Ovary (tissue), 9 donors: Measurements from ENCODE around the gene ZMYM2. TPM values are rescaled to one million over a fixed set of nuclear protein-coding genes. Genes with fewer than 3 reads are reported as not detected.

Source experiments
- DNase-seq, 5 donors: peaks; one replicate each; pipeline ENCODE4 v3.0.0-alpha.2; 2019 to 2020
- H3K27ac ChIP-seq, 2 donors: fragments of 200-600 bp; one replicate each; pipeline versions ENCODE4 v1.5.1 to v1.8.0; 2019 to 2022
- H3K27me3 ChIP-seq: fragments of 200-600 bp; one replicate; pipeline ENCODE4 v1.8.0; 2022
- H3K36me3 ChIP-seq: fragments of 200-600 bp; sonication (generic); one replicate; pipeline ENCODE4 v1.5.1; 2019
- H3K4me1 ChIP-seq: one replicate; pipeline ENCODE4 v1.8.1; 2013; ENCODE audit warnings: mild to moderate bottlenecking, moderate library complexity; ENCODE audit not compliant: insufficient read depth
- H3K4me3 ChIP-seq: fragments of 200-600 bp; sonication (generic); one replicate; pipeline ENCODE4 v1.5.1; 2017
- H3K9me3 ChIP-seq, 2 donors: fragments of 200-600 bp in 1 of 2; sonication (generic) in 1 of 2; one replicate each; pipeline versions ENCODE4 v1.5.1 to v1.8.1; 2013 to 2019; ENCODE audit warnings: mild to moderate bottlenecking in 1 of 2, moderate library complexity in 1 of 2
- EP300 ChIP-seq: sonication (generic); formaldehyde crosslinking; IDR thresholded peaks from one replicate; pipeline ENCODE4 v1.6.1; 2017; ENCODE audit warnings: antibody characterized with exemption
- POLR2A ChIP-seq: fragments of 450-650 bp; IDR thresholded peaks from one replicate; pipeline ENCODE4 v1.6.1; 2017; ENCODE audit warnings: antibody characterized with exemption, mild to moderate bottlenecking, moderate library complexity
- WGBS, 3 donors: extraction: QIAGEN DNeasy Blood & Tissue Kit in 1 of 3; methylation state at CpG; one replicate each; pipeline versions ENCODE4 v1.1.5 to v1.1.7; 2013 to 2017; 5-methylcytosine and 5-hydroxymethylcytosine counted together
- intact Hi-C, 4 donors: fragments of 100-400 bp; cut with DNase I; formaldehyde crosslinking; loops; one replicate each; pipeline versions ENCODE4 v1.11.0 to v1.15.1; 2022 to 2023
- polyA plus RNA-seq, 2 donors: library from polyadenylated mRNA; stranded (reverse); fragments of 200-250 nt in 1 of 2; fragments of 350-450 nt in 1 of 2; fragmentation: Illumina TruSeq in 1 of 2; extraction: RNeasy Lipid Tissue Mini Kit (QIAGEN cat#74804) in 1 of 2; gene quantifications; one replicate each; pipeline ENCODE4 v1.2.3, GENCODE V29; 2013 to 2014
- total RNA-seq, 7 donors: library from RNA; depleted of rRNA in 2 of 7; stranded (reverse); fragments of >200 nt in 2 of 7; fragmentation: NEBNext Ultra II Directional in 3 of 7; extraction: Animal tissue kit (Norgen Biotek cat#: 25700) in 3 of 7; gene quantifications; one replicate each; pipeline versions ENCODE4 v1.1.0 to v1.2.4, GENCODE V29; 2016 to 2023
- TF ChIP-seq, protein P1 (sequence below), 3 donors: fragments of 450-650 bp in 2 of 3; fragments of 200-600 bp in 1 of 3; IDR thresholded peaks; one replicate each; pipeline versions ENCODE4 v1.5.1 to v1.8.0; 2016 to 2022; ENCODE audit warnings: antibody characterized with exemption in 3 of 3, mild to moderate bottlenecking in 1 of 3
- donor health status: DM: no; HTN: no; CAD: no; lungs with moderate emphysema.
- donor health status: DM: no; HTN: no; CAD: no.
- donor health status: Bipolar disorder and iron deficiency.
- donor health status: DM: yes; HTN: yes; CAD: no.
- donor health status: DM: no; HTN: no; CAD: no.
- donor health status: DM: yes; HTN: yes; CAD: no.

The ZMYM2 gene
- total and polyA plus RNA-seq, 9 donors = 17.2 to 97.6 (median 69.6) TPM

DNA sequence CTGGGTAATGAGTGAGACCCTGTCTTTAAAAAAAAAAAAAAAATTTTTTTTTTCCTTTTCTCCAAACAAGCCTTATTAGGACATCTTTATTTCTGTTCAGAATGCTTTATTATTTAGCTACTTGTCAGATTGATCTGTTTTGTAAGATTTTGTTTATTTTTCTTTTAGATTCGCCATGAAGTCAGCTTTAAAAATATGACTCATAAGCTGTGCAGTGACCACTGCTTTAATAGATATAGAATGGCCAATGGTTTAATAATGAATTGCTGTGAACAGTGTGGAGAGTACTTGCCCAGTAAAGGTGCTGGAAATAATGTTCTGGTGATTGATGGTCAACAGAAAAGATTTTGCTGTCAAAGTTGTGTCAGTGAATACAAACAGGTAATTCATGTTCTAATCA is 47.7 kb downstream of the ZMYM2 start:
- TF ChIP-seq, protein P1, sequence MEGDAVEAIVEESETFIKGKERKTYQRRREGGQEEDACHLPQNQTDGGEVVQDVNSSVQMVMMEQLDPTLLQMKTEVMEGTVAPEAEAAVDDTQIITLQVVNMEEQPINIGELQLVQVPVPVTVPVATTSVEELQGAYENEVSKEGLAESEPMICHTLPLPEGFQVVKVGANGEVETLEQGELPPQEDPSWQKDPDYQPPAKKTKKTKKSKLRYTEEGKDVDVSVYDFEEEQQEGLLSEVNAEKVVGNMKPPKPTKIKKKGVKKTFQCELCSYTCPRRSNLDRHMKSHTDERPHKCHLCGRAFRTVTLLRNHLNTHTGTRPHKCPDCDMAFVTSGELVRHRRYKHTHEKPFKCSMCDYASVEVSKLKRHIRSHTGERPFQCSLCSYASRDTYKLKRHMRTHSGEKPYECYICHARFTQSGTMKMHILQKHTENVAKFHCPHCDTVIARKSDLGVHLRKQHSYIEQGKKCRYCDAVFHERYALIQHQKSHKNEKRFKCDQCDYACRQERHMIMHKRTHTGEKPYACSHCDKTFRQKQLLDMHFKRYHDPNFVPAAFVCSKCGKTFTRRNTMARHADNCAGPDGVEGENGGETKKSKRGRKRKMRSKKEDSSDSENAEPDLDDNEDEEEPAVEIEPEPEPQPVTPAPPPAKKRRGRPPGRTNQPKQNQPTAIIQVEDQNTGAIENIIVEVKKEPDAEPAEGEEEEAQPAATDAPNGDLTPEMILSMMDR (IDR thresholded peaks at IDR 0.05) = no peak
- TF ChIP-seq EP300 (no peak), POLR2A (no peak)
- no peak overlapping the region for H3K27ac ChIP-seq
- WGBS, 3 donors = 68 to 94% (median 92%) methylated on average over 1 of the region's 1 CpG
- no peak for DNase-seq
- H3K36me3 ChIP-seq = no peaks in the 10 kb centered on the region
- H3K4me1 ChIP-seq = no peaks in the 10 kb centered on the region
- H3K4me3 ChIP-seq = no peak overlapping the region
- no peaks in the 10 kb centered on the region for H3K27me3 ChIP-seq
- intact Hi-C loops = no loop called here
- peaks cover 0 to 3% of the 10 kb centered on the region in 2 donors for H3K9me3 ChIP-seq

DNA sequence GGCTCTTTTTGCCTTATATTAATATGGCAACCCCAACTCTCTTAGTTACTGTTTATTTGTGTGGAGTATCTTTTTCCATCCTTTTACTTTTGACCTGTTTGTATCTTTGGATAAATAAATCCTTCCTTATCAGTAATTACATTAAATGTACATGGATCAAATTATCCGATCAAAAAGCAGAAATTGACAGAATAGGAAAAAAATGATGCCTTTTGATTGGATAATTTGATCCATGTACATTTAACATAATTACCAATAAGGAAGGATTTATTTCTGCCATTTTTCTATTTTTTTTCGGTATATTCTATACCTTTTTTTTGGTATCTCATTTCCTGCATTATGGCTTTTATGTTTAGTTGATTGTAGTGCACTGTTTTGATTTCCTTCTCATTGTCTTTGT is 57.2 kb downstream of the ZMYM2 start:
- Histone ChIP-seq H3K4me3 (no peak overlapping the region), H3K27me3 (no peaks in the 10 kb centered on the region), H3K36me3 (no peaks in the 10 kb centered on the region), H3K4me1 (no peaks in the 10 kb centered on the region), H3K9me3 (peaks cover 0 to 2% of the 10 kb centered on the region in 2 donors), H3K27ac (no peak overlapping the region)
- no peak for DNase-seq
- intact Hi-C loops = no loop called here
- TF ChIP-seq POLR2A = no peak
- TF ChIP-seq, protein P1 (IDR thresholded peaks at IDR 0.05) = no peak
- no peak for TF ChIP-seq EP300
- WGBS, 3 donors = 96 to 100% (median 99%) methylated on average over 2 of the region's 2 CpGs

DNA sequence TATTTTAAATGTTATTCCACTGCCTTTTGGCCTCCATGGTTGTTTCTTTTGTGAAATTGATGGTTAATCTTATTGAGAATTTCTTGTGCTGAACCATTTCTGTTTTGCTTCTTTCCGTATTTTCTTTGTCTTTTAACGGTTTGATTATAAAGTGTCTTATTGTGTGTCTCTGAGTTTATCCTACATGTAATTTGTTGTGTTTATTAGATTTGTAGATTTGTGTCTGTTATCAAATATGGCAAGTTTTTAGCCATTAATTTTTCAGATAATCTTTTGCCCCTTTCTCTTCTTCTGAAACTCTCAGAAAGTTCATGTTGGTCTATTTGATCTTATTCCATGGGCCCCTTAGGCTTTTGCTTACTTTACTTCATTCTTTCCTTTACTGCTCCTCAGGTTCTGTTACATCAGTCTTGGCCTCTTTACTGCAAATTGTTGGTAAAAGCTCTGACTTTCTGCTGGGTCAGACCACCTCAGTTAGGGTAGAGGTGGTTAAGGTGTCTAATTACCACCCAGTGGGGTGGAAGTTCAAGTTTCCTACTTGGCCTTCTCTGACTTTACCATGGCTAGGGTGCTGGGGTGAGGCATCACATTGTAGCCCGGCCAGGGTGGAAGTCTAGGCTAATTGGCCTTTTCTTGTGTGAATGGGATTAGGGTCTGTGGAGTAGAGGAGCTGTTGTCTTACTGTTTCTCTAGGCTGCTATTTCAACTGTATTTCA is 58.3 kb downstream of the ZMYM2 start:
- TF ChIP-seq, protein P1 (IDR thresholded peaks at IDR 0.05) = no peak
- TF ChIP-seq EP300 = no peak
- intact Hi-C loops = no loop called here
- 96 to 98% (median 97%) methylated on average over 3 of the region's 3 CpGs for WGBS, 3 donors
- H3K36me3 ChIP-seq = no peaks in the 10 kb centered on the region
- DNase-seq = no peak
- no peak overlapping the region for H3K4me3 ChIP-seq
- no peaks in the 10 kb centered on the region for H3K4me1 ChIP-seq
- no peaks in the 10 kb centered on the region for H3K27me3 ChIP-seq
- H3K9me3 ChIP-seq = peaks cover 0 to 2% of the 10 kb centered on the region in 2 donors
- H3K27ac ChIP-seq = no peak overlapping the region

DNA sequence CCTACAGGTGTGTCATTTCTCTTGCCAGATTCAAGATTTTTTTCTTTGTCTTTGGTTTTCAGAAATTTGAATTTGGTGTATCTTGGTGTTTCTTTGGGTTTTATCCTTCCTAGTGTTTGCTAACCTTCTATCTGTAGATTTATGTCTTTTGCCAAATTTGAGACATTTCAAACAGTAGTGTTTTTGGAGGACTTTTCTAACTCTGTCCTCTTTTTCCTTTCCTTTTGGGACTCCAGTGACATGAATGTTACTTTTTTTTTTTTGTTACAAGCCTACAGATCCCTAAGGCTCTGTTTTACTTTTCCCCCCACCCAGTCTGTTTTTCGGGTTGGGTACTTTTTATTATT is 58.8 kb downstream of the ZMYM2 start:
- 97 to 100% (median 98%) methylated on average over 1 of the region's 1 CpG for WGBS, 3 donors
- no peaks in the 10 kb centered on the region for H3K36me3 ChIP-seq

More for the DNA sequence above, 58.8 kb downstream of the ZMYM2 start:
- Histone ChIP-seq H3K27me3 (no peaks in the 10 kb centered on the region), H3K4me3 (no peak overlapping the region), H3K27ac (no peak overlapping the region), H3K9me3 (peaks cover 0 to 2% of the 10 kb centered on the region in 2 donors), H3K4me1 (no peaks in the 10 kb centered on the region)
- DNase-seq = no peak
- intact Hi-C loops = no loop called here
- TF ChIP-seq POLR2A = no peak
- TF ChIP-seq, protein P1 (IDR thresholded peaks at IDR 0.05) = no peak
- no peak for TF ChIP-seq EP300
